Suprapubic skin (tissue), 4 donors: ENCODE results near the gene CAPN10.

Experiments
- EP300 ChIP-seq: sonication (generic); formaldehyde crosslinking; IDR thresholded peaks from one replicate; pipeline ENCODE4 v1.6.1; 2017; ENCODE audit warnings: antibody characterized with exemption
- POLR2A ChIP-seq, 2 donors: fragments of 450-650 bp; IDR thresholded peaks; one replicate each; pipeline ENCODE4 v1.6.1; 2017; ENCODE audit warnings: antibody characterized with exemption in 2 of 2, mild to moderate bottlenecking in 2 of 2, moderate library complexity in 2 of 2
- POLR2AphosphoS5 ChIP-seq, 3 donors: sonication (generic); formaldehyde crosslinking; IDR thresholded peaks; one replicate each; pipeline ENCODE4 v1.6.1; 2017; ENCODE audit warnings: antibody characterized with exemption in 3 of 3
- TF ChIP-seq, protein P1 (sequence below), 2 donors: fragments of 200-600 bp in 1 of 2; fragments of 450-650 bp in 1 of 2; sonication (generic) in 1 of 2; IDR thresholded peaks; one replicate each; pipeline ENCODE4 v1.5.1; 2016 to 2019; ENCODE audit warnings: antibody characterized with exemption in 2 of 2, mild to moderate bottlenecking in 1 of 2, moderate library complexity in 1 of 2

GRCh38 chr2:240635998-240636547 lies 49.5 kb downstream of the CAPN10 start:
- TF ChIP-seq, protein P1, sequence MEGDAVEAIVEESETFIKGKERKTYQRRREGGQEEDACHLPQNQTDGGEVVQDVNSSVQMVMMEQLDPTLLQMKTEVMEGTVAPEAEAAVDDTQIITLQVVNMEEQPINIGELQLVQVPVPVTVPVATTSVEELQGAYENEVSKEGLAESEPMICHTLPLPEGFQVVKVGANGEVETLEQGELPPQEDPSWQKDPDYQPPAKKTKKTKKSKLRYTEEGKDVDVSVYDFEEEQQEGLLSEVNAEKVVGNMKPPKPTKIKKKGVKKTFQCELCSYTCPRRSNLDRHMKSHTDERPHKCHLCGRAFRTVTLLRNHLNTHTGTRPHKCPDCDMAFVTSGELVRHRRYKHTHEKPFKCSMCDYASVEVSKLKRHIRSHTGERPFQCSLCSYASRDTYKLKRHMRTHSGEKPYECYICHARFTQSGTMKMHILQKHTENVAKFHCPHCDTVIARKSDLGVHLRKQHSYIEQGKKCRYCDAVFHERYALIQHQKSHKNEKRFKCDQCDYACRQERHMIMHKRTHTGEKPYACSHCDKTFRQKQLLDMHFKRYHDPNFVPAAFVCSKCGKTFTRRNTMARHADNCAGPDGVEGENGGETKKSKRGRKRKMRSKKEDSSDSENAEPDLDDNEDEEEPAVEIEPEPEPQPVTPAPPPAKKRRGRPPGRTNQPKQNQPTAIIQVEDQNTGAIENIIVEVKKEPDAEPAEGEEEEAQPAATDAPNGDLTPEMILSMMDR (IDR thresholded peaks at IDR 0.05) = no peak
- no peak for TF ChIP-seq POLR2AphosphoS5 (IDR thresholded peaks at IDR 0.05)
- TF ChIP-seq POLR2A (IDR thresholded peaks at IDR 0.05) = no peak
- no peak for TF ChIP-seq EP300
